AG20443 (cell line): Measurements from ENCODE around the gene HELZ2.
A peak's percentile ranks its signal among the peaks of the same experiment; 100 is the strongest.

Experiments
- DNase-seq: peaks from one replicate; pipeline ENCODE4 v3.0.0; 2012; ENCODE audit warnings: low spot score, mixed read lengths

HELZ2 gene

DNA sequence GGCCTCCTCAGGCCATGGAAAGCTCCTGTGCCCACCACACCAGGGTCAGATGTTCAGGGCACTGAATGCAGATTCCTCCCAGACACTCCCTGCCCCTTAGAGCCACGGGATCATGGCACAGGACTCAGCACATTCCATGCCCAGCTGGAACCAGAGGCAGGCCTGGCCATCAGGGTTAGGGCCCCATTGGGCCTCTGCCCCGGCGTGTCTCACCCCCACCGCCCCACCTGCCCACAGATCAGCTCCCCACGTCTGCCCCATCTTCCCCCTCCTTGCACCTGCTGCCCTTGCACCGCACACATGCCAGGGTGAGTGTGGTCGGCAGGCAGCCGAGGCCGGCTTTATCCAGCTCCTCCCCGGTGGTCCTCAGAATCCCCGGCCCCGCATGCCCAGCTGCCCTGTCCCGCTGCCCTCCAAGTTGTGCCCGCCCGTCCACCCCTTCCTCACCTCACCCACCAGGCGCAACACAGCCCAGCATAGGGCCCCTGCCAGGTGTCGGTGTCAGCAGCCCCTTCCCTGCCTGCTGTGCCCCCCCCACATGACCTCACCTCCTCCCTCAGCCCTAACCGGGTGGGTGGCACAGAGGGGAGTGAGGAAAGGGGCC lies 24.3 kb downstream of the HELZ2 start:
- no peak for DNase-seq

DNA sequence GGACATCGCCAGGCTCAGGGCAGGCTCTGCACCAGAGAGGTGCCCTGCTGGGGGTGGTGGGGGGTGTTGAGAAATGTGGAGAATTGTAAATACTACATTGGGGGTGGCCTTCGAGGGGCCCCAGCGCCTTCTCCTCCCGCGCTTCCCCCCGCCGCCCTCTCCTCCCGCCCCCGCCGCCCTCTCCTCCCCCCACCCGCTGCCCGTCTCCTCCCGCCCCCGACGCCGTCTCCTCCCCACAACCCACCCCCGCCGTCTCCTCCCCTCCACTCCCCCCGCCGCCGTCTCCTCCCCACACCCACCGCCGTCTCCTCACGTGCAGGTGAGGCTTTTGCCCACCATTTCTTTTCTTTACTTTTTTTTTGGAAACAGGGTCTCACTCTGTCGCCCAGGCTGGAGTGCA lies 25.0 kb downstream of the HELZ2 start:
- no peak for DNase-seq

GRCh38 chr20:63548542-63548941 lies 25.5 kb downstream of the HELZ2 start:
- DNase-seq = no peak

DNA sequence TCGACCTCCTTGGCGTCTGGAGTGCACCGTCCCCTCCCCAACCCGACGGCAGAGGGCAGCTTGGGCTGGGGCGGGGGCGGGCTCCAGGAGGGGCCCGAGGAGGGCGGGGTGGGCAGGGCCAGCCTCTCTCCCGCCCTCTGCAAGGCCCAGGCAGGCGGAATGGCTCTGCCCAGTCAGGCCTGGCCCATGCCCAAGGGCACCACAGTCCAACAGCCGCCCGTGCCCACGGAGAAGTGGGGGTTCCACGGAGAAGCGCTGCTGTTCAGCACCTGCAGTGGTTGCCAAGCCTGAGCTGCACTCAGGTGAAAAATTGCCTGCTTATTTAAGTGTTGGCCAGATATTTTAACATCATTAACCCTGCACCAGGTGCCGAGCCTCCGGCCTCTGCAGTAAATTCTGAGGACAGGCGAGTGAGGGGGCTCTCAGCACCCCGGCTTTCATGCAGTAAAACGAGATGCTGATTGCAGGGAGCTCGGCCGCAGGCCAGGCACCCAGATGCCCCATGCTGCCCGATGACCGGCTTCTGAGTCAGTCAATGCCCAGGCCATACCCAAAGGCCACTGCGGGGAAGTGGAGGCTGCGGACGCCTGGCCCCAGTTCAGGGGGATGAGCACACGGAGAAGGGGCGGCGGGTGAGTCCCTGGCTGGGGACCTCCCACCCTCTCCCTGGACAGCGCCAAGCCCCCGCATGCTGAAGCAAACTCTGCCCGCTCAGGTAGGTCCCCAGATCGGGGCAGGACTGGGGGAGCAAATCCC lies 26.1 kb downstream of the HELZ2 start, which contains the start of gene SRMS:
Gene SRMS, minus strand, starts transcription at position 25 of the 756 bp plus-strand sequence. CDS start 286 bp downstream, outside the sequence.
- DNase-seq = no peak

DNA sequence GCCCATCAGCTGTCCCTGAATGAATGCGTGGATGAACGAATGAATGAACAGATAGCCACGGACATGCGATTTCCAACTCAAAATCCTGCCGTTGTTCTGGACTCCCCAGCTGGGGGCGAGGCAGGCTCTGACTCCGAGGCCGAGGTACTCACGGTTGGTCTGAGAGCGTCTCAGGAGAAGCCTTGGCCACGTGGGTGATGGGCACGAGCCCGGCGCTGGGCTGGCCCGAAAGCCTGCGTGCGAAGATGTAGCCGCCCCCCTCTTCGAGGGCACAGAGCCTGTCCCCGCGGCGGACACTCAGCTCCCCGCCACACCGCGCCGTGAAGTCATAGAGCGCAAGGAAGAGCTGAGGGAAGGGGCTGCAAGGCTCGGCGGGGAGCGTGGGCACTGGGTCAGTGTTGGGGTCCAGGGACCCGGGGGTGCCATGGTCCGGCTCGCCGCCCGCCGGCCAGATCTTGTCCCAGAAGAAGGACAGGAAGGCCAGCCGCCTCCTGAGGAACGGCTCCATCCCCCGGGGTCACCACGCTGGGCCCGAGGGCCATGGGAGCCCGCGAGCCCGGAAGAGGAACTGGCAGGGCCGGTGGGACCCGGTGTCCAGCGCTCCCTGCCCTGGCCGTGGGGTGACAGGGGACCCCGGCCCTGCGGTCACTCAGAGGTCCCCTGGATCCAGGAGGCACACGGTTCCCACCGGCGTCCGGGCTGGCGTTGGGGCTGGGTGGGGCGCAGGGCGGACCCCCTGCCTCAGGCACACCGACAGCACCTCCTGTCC lies 26.9 kb downstream of the HELZ2 start:
- DNase-seq = no peak

DNA sequence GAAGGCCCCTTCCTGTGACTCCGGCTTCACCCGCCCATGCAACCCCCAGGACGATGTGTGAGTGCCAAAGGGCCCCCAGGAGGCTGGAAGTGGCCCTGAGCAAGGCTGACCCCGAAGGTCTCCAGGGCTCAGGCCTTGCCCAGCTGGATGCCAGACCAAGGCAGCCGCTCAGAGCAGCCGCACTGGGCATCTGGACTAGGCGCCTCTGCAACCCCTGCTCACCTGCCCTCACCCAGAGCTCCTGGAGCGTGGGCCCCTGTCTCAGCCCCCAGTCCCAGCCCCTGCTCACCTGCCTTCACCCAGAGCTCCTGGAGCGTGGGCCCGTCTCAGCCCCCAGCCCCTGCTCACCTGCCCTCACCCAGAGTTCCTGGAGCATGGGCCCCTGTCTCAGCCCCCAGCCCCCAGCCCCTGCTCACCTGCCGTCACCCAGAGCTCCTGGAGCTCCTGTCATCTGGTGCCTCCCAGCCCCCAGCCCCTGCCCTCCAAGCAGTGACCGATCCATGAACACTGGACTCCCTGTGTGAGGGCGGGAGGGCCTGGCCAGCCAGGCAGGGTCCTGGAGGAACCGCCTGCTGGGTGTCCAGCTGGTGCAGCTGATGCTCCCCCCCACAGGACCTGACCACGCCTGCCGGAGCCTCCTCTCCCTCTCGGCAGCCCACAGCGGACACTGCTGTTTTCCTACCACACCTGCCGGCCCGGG lies 27.6 kb downstream of the HELZ2 start:
- no peak for DNase-seq

GRCh38 chr20:63545814-63546213 lies 28.2 kb downstream of the HELZ2 start:
- no peak for DNase-seq

DNA sequence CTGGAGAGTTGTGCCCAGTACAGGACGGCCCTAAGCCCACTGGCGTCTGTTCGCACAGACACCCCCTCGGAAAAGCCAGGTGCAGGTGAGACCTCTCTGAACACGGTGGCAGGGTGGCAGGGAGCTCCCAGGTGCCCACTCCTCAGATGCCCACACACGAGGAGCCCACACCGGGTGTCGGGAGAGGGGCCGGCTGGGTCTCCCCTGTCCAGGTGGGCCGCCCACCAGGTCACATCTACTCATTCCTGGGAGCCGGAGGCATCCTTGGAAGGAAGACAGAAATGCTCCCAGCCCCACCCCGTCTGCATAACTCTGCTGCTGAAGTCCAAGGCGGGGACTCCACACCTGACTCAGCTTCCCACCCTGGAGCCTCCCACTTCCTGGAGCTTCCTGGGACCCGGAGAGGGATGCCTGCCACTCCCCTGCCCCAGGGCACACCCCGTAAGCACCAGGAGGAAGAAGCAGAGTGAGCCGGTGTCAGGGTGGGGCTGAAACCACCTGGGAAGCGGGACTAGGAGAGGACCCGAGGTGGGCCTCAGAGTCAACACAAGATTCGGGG lies 29.0 kb downstream of the HELZ2 start:
- DNase-seq = no peak

GRCh38 chr20:63544241-63544957 lies 29.6 kb downstream of the HELZ2 start:
- no peak for DNase-seq

DNA sequence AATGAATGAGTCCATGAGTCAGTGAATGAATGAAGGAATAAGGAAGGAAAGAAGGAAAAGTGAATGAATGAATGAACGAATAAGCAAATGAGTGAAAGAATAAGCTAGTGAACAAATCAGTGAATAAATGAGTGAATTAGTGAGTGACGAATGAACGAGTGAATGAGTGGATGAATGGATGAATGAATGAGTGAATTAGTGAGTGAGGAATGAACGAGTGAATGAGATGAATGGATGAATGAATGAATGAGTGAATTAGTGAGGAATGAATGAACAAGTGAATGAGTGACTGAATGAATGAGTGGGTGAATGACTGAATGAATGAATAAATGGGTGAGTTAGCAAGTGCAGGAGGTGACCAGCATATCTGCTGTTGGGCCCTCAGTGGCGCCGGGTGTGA lies 30.3 kb downstream of the HELZ2 start:
- DNase-seq = no peak

DNA sequence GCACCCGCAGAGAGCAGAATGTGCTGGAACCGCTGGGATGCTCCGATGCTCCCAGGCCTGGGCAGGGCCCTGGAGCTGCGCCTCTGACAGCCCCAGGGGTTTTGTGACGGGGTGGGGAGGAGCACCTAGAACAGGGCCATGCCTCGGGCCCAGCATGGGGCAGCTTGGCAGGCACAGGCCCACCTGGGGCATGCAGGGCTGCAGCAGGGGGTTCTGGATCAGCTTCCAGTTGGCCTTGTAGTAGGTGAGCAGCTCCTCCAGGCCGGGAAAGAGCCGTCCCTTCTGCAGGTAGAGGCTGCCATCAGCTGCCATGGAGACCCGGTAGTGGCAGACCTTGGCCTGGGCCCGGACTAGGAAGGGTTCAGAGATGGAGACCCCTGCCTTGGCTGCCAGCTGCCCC lies 30.9 kb downstream of the HELZ2 start:
- DNase-seq = no peak

DNA sequence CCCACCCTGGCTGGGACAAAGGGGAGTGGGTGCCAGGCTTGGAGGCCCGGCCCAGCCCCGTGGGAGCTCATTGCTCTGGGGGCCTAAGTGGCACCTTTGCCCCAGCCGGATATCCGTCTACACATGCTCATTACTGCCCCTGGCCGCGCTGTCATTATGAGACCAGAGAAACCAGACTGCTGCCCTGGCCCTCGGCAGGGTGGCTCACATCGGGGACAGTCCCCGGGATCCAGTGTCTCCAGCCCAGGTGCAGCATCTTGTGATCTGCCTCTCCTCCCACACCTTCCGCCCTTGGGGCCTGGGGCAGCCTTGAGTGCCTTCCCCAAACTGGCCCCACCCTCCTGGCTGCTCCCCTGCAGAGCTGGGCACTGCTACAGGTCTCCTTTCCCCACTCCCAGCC lies 31.3 kb downstream of the HELZ2 start:
- no peak for DNase-seq

GRCh38 chr20:63542031-63542559 lies 31.9 kb downstream of the HELZ2 start:
- no peak for DNase-seq

GRCh38 chr20:63541371-63541770 lies 32.7 kb downstream of the HELZ2 start:
- DNase-seq = no peak

GRCh38 chr20:63540417-63541186 lies 33.4 kb downstream of the HELZ2 start:
- DNase-seq = peak; percentile 80

DNA sequence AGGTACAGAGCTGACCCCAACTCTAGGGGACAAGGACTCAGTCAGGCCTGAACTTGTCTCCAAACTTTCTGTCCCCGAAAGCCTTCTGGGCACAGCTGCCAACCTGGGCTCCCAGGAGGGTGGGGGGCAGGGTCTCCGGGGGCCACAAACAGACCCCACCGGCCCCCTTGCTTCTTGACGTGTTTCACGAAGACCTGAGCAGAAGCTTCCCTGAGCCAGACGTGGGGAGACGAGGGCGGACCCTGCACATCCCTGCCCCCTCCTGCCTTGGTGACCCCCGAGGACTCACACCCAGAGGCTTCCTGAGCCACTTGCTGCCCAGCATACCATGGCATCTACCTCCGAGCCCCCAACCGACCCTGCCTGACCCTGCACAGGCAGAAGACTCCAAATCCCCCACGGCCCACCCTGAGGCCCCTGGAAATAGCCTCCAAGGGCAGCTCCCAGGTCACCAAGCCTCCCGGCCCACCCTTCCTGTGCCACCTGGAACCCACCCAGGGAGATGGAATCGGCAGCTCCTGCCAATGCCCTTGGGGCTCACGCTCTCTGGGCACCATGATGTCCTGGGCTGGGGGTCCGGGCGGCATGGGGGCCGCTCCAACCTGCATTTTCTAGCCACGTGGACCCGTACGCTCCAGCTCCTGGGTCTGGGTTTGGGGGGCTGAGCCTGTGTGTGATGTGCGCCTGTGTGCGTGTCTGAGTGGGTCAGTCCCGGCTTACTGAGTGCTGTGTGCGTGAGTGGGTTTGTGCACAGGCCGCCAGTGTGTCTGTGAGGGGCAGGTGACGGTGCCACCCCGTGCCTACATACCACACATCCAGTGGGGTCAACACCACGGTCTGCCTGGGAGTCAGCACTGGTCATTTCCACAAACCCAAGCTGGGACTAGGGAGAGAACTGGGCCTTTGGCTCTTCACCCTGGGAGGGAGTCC lies 34.3 kb downstream of the HELZ2 start:
- DNase-seq = no peak

DNA sequence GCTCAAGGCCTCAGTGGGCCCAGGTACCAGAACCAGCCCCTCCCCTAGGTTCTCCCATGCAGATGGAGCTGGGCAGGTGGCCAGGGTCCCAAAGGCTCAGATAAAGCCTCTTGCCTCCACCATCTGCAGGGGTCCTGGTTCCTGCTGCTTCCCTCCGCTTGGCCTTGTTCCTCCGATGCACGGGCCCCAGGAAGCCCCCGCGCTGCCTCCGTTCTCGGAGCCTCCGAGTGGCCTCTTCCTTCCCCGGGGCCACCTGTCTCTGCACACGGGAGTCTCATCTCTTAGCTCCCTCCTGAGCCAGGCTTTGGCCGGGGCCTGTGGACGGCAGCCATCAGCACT lies 35.0 kb downstream of the HELZ2 start:
- no peak for DNase-seq

DNA sequence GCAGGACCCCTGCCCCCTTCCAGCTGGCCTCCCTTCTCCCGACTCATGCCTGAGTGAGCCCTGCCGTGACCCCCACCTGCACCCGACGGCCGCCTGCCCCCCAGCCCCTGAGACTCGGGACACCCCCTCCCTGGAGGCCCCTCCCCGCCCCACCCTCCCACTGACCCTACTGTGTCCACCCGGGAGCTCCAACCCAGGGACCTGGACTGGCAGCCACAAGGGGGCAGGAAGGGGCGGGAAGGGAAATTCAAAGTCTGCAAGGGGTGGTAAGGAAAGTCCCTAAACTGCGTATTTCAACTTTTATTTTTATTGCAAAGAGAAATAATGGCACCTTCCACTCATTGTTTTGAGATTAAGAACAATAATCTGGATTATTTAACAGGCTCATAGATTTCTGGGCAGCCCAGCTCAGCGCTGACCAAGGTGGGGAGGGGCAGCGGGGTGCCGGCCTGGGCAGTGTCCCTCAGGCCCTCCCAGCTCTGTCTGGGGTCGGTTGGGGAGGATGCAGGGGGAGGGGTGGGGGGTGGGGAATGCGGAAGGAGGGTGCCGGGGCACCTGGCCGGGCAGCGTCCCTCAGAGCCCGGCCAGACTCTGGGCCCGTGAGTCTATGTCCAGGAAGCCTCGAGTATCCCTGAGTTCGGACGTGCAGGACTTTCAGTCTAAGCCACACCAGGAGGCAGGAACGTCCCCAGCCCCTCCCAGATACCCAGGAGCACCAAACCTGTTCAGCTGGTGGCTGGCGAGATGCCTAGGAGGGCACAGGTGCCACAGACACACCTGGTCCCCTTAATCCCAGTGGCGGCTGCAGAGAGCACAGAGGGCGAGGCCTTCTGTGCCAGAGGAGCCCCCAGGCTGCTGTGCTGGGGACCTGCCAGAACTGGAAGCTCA lies 35.6 kb downstream of the HELZ2 start:
- DNase-seq = no peak
